ENCODE data around the gene CLPTM1.
A peak's percentile ranks its signal among the peaks of the same experiment; 100 is the strongest.
"Not testable (repeated sequence)": the region's sequence is repeated elsewhere in the genome, so short reads cannot be mapped to it uniquely, and the experiment has no call there.

CLPTM1 gene

GRCh38 chr19:44942067-44942571 lies 13.1 kb upstream of the CLPTM1 start, which contains the start of gene APOC4:
Gene APOC4, plus strand, starts transcription at chr19:44942237. Its CDS starts 41 bp downstream, at chr19:44942278.
- no peak for DNase-seq (ENCODE audit: low spot score)

GRCh38 chr19:44943801-44944249 lies 11.4 kb upstream of the CLPTM1 start:
- DNase-seq (ENCODE audit: low spot score): peak; percentile 82

- no peak for DNase-seq (ENCODE audit: low spot score)
These were observed 8.1 kb upstream of the CLPTM1 start for GRCh38 chr19:44947041-44947581.

DNA sequence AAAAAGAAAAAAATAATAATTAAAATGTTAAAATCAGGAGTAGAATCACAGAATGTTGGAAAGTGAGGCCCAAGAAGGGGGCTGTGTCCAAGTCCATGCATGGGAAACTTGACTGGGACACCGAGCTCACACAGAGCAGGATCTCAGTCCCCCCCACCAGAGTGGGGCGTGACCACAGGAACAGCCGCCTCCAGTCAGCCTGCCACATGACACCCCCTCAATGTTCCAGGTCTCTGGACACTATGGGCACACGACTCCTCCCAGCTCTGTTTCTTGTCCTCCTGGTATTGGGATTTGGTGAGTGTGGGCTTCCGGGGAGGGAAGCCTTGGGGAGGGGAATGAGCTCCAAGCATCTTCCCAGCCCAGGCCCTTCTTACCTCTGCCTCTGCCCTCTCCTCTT lies 6.9 kb upstream of the CLPTM1 start:
- no peak for DNase-seq (ENCODE audit: low spot score)

DNA sequence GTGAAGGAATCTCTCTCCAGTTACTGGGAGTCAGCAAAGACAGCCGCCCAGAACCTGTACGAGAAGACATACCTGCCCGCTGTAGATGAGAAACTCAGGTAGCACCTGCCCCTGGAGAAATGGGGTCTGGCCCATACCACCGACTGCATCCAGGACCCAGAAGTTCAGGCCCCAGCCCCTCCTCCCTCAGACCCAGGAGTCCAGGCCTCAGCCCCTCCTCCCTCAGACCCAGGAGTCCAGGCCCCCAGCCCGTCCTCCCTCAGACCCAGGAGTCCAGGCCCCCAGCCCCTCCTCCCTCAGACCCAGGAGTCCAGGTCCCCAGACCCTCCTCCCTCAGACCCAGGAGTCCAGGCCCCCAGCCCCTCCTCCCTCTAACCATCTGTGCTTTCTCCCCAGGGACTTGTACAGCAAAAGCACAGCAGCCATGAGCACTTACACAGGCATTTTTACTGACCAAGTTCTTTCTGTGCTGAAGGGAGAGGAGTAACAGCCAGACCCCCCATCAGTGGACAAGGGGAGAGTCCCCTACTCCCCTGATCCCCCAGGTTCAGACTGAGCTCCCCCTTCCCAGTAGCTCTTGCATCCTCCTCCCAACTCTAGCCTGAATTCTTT lies 6.3 kb upstream of the CLPTM1 start:
- no peak for DNase-seq (ENCODE audit: low spot score)

DNA sequence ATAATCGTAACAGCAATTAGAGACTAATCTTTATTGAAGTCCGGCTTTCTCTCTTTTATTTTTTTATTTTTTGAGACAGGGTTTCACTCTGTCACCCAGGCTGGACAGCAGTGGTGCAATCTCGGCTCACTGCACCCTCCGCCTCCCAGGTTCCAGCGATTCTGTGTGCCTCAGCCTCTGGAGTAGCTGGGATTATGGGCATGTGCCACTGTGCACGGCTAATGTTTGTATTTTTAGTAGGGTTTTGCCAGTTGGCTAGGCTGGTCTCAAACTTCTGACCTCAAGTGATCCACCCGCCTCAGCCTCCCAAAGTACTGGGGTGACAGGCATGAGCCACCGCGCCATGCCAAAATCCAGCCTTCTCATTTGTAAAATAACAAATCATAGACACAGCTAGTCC lies 5.6 kb upstream of the CLPTM1 start:
- DNase-seq (ENCODE audit: low spot score): no peak

DNA sequence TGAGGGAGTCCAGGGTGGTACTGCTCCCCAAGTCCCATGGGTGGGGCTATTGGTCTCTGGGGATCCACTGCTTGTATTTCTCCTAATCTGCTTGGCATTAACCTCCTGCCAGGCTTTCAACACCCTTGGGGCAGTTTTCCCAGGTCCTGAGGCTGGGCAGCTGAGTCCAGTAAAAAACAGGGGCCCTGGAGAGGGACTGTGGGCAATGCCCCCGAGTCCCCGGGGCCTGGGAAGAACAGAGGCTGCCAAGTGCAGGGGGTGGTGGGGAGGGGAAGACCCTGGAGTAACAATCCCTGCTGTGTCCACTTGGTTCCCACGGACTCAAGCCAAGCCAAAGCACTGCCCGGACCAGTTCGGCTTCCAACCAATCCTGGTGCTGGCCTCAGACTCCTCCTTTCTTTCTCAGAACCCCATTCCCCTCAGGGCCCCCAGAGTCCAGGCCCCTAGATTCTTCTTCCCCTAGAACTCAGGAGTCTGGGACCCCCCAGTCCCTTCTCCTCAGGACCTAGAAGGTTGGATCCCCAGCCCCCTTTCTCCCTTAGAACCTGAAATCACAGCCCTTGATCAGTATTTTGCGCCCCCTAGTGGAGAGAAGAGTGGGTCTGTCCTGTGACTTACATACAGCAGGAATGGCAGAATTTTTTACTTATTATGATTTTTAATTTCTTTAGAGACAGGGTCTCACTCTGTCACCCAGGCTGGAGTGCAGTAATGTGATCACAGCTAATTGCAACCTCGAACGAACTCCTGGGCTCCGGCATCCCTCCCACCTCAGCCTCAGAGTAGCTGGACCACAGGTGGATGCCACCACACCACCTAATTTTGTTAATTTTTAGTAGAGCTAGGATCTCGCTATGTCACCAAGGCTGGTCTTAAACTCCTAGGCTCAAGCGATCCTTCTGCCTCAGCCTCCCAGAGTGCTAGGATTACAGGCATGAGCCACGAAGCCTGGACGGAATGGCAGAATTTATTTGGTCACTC lies 3.7 kb upstream of the CLPTM1 start:
- DNase-seq (ENCODE audit: low spot score): peak; percentile 80

DNA sequence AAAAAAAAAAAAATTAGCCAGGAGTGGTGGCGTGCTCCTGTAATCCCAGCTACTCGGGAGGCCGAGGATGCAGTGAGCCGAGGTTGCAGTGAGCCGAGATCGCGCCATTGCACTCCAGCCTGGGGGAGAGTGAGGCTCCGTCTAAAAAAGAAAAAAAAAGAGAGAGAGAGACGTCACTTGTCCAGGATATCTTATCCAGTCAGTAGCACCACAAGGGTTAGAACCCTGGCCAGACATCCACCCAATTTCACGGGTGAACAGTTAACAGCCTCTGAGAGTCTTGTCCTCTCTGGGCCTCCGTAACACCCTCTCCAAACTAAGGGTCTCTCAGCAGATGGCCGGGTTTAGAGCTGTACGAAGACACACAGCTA lies 917 bp upstream of the CLPTM1 start:
- no peak for DNase-seq (ENCODE audit: low spot score)

DNA sequence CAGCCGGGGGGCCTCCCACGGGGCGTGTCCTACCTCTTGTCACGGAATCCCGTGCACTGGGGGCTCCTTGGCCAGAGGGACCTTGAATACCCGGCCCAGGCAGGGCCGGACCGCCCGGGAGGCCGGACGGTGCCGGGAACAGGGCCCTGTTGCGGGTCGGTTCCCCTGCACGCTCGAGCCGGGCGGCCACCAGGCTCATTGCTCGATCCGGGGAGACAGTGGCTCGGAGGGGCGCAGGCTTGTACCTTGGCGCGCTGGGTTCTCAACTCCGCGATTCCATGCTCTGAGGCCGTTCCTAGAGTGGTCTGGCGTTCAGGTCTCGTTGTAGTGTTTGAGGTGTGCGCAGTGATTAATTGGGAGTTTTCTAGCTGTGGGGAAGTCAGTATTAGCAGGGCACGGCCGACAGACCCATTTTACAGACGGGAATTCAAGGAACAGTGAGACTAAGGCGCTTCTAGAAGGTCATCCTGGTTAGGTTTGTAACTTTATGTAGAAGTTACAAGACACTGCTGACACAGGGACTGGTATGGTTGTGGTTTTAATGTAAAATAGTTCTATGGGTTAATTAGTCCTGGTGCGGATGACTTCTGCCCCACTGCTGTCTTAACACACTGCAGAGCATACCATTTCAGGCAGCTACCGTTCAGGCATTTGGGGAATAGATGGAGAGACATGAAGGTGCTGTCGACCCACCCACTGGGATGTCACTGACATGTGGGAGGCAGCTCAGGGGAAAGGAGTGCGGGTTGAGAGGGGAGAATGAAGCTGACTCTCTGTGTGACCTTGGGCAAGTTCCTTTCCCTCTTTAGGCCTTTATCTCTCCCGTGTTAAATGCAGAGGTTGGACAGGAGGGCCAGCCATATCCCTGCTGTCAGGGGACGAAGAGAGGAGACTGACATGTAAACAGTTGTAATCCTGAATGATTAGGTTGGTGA lies 592 bp downstream of the CLPTM1 start:
- DNase-seq (ENCODE audit: low spot score): no peak

DNA sequence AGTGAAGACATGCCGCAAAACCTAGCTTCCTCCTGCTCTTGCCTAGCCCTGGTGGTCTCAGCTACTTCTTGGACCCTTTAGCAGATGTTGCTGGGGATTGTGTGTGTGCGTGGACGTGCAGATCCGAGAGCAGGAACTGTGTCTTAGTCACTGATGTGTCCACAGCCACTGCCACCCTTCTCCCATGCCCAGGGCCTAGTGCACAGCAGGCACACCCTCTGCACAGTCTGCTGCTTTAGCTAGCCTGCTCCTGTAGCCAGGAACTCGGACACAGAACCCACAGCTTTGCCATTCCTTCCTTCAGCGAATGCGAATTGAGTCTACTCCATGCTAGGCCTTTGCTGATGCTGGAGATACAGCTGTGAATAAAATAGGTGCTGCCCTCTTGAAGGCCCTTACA lies 2.3 kb downstream of the CLPTM1 start:
- no peak for DNase-seq (ENCODE audit: low spot score)

- DNase-seq (ENCODE audit: low spot score): no peak
These were observed 2.9 kb downstream of the CLPTM1 start for GRCh38 chr19:44958090-44958489.

GRCh38 chr19:44959691-44960090 lies 4.5 kb downstream of the CLPTM1 start:
- DNase-seq (ENCODE audit: low spot score): no peak

DNA sequence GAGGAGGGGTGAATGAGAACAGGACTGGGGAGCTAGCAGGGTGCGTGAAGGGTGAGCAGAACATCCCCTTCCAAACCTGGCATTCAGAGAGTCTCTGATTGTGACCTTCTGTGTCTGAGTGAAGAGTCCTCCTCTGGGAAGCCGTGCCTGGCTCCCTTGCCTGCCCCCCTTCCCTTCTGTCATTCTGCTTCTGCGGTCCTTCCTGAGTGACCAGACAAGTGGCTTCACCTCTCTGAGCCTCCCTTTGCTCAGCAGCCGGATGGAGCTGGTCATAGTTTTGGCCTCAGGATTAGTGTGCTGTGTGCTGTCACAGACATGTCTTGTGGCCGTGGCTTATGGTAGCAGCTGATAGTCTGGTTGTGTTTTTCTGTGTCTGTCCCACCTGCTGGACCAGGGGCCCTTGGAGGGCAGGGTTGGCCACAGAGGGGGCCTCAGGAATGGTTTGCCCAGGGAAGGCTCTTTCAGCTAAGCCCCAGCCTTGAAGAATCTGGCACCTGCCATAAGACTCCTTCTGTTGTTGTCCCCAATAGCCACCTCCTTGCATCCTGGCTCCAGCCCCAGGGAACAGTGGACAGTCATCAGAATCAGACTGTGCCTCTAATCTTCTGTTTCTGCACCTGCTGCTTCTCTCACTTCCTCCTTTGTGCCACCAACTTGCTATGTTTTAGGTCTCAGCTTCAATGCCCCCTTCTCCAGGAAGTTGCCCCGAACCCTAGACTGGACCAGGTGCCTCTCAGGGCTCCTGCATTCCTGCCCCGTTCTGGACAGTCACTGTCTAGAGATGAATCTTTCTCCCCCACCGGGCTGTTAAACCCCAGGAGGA lies 5.9 kb downstream of the CLPTM1 start:
- DNase-seq (ENCODE audit: low spot score): no peak

GRCh38 chr19:44961821-44962220 lies 6.6 kb downstream of the CLPTM1 start:
- no peak for DNase-seq (ENCODE audit: low spot score)

DNA sequence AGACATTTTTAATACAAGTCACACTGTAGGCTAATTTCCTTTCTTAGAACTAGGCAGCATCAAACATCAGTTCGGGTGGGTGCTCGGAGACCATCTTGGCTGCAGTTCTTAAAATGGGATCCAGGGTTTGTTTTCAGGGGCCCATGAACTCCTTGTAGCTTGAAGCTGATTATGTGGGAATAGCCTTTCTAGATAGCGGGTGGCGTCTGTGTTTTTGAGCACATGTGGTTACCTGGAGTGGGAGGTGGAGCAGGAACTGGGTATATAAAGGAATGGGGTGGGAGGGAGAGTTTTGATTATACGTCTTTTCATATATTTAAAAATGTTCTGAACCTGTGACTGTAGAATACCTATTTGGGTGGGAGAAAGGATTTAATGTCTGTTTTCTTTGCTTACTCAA lies 12.9 kb downstream of the CLPTM1 start:
- no peak for DNase-seq (ENCODE audit: low spot score)

- DNase-seq (ENCODE audit: low spot score): no peak
These were observed 13.5 kb downstream of the CLPTM1 start for GRCh38 chr19:44968670-44969069.

- no peak for DNase-seq (ENCODE audit: low spot score)
These were observed 14.3 kb downstream of the CLPTM1 start for GRCh38 chr19:44969437-44969836.

DNA sequence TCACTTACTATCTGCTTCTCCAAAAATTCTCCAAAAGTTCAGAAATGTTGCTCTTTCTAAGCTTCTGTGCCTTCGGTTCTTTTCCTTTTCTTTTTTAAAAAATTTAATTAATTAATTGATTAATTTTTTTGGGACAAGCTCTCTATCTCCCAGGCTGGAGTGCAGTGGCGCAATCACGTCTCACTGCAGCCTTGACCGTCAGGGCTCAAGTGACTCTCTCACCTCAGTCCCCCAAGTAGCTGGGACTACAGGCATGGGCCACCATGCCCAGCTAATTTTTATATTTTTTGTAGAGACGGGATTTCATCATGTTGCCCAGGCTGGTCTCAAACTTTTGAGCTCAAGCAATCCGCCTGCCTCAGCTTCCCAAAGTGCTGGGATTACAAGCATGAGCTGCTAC lies 16.3 kb downstream of the CLPTM1 start:
- not testable (repeated sequence) for DNase-seq (ENCODE audit: low spot score)

DNA sequence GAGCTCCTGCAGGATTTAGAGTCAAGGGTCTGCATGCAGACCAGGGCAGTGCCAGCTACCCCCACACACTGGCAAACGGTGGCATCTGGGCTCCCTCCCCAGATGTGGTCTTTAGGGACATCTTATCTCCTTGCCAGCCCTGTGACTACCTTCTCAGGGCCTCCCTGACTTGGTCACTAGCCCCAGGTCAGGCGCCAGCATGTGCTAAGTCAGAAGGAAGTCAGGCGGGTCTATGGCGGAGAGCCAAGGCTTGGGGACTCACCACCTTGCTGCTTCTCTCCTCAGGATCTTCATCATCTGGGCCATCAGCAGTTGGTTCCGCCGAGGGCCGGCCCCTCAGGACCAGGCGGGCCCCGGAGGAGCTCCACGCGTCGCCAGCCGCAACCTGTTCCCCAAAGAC lies 17.6 kb downstream of the CLPTM1 start:
- no peak for DNase-seq (ENCODE audit: low spot score)

DNA sequence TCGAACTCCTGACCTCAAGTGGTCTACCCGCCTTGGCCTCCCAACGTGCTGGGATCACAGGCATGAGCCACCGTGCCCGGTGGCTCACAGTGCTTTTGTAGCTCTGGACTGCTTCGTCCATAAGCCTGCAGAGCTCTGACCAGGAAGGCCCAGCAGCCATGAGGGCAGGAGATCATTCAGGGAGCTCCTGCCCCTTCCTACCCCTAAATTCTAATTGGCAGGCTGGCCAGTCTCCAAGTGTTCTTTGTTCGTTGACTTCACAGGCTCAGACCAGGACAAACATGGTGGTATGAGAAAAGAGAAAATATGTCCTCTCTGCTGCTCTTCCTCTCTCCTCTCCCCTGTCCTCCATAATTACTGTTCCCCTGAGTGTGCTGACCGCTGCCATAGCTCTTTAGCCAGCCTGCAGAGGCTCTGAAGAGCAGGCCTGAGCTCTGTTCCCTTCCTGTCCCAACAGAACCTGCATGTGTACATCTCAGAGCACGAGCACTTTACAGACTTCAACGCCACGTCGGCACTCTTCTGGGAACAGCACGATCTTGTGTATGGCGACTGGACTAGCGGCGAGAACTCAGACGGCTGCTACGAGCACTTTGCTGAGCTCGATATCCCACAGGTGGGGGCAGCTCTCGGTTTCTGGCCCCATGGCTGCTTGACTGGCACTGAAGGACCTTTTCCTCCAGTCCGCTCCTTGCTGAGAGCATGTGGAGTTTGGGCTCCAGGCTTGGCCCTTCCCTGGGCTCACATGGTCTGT lies 19.0 kb downstream of the CLPTM1 start:
- DNase-seq (ENCODE audit: low spot score): no peak

Data from COLO829 (cell line).